Peyer's patch (tissue), 4 donors: ENCODE results near the gene MC2R.

Experiments
- CTCF ChIP-seq, 6 experiments: fragments of 450-650 bp in 4 of 6; fragments of 200-600 bp in 2 of 6; sonication (generic) in 1 of 6; IDR thresholded peaks; one replicate each; pipeline ENCODE4 v1.5.1; 2017 to 2019; ENCODE audit warnings: antibody characterized with exemption in 6 of 6, mild to moderate bottlenecking in 3 of 6, moderate library complexity in 1 of 6
- POLR2A ChIP-seq, 2 donors: fragments of 450-650 bp; IDR thresholded peaks; one replicate each; pipeline ENCODE4 v1.5.1; 2017; ENCODE audit warnings: antibody characterized with exemption in 2 of 2, mild to moderate bottlenecking in 2 of 2, moderate library complexity in 2 of 2

GRCh38 chr18:13888191-13888716 is 27.1 kb downstream of the MC2R start:
- TF ChIP-seq CTCF (IDR thresholded peaks at IDR 0.05), result no peak
- no peak for TF ChIP-seq POLR2A (IDR thresholded peaks at IDR 0.05)
